GM18519 (cell line): Measurements from ENCODE around the gene SCAMP3.
"Not testable (repeated sequence)": the region's sequence is repeated elsewhere in the genome, so short reads cannot be mapped to it uniquely, and the experiment has no call there.

Experiments used
- ATAC-seq: cut with Tn5 transposase; IDR thresholded peaks from one replicate; pipeline ENCODE4 v1.9.1; 2021; ENCODE audit warnings: mild to moderate bottlenecking, moderate library complexity; ENCODE audit not compliant: unreplicated experiment, low FRiP score

The SCAMP3 gene

GRCh38 chr1:155261852-155262673, at the start of gene SCAMP3:
SCAMP3 (minus strand) TSS chr1:155262360; CDS start chr1:155262151, 209 bp downstream.
- peak; percentile 64 for ATAC-seq

DNA sequence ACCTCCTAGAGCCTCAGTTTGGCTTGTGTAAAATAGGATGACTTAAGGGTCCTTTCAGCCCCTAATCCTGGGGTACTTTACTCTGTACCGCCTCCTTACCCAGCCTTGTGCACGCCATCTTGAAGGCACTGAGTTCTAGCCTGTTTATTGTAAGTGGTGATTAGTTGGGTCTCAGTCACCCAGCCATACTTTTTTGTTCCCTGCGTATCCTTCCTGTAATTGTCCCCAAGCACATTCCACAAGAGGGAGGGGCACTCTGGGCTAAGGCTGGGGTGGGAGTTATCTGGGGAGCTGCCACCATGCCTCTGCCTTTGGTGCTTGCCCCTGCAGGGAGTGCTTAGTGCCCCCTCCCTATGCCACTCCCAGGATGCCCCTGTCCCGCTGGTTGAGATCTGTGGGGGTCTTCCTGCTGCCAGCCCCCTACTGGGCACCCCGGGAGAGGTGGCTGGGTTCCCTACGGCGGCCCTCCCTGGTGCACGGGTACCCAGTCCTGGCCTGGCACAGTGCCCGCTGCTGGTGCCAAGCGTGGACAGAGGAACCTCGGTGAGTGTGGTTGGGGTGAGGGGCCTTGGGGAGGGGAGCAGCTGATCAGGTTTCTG, 47.4 kb upstream of the SCAMP3 start:
- no peak for ATAC-seq

DNA sequence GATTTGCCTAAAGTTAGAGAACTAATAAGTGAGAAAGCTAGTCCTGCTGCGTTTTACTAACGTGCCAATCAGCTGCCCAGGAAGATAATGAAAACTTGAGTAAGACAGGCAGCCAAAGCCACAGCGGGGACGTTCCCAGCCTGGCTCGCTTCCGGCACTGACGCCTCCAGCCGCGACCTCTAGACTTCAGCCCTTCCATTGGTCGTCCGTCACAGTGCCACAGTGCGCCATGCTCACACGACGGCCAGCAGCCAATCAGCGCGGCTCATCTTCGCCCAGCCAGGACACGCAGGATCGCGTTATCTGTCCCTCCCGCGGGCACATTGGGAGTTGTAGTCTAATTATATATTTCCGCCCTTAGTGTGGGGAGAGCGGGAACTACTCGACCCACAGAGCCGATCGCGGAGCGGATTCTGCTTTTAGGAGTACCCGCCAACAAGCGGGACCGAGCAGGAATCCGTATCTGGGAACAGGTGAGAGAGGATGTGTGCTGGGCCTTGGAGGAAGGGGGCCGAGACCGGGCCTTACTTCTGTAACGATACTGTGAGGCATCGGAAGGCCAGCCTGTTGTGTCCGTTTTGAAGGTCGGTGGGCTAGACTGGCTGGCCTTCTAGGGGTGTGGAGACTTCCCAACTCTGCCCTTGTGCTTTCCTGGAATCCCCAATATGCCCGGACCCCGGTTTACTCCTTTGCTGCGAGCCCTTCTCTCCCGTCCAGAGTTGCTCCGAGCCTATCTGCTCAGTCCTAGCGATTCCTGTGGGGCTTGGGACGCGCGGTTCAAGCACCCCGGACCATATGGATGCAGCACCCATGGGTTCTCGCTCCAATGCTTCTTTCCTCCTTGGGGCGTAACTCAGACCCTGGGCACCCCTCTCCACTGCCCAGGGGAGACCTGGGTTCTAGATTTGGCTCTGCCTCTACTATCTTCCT, 46.6 kb upstream of the SCAMP3 start, which contains the start of gene FDPS:
FDPS (plus strand) TSS at position 374 of the 930 bp plus-strand sequence. CDS start 924 bp downstream, outside the sequence.
- ATAC-seq = peak; percentile 76

- ATAC-seq = no peak
These were observed 45.1 kb upstream of the SCAMP3 start for GRCh38 chr1:155307247-155307740.

DNA sequence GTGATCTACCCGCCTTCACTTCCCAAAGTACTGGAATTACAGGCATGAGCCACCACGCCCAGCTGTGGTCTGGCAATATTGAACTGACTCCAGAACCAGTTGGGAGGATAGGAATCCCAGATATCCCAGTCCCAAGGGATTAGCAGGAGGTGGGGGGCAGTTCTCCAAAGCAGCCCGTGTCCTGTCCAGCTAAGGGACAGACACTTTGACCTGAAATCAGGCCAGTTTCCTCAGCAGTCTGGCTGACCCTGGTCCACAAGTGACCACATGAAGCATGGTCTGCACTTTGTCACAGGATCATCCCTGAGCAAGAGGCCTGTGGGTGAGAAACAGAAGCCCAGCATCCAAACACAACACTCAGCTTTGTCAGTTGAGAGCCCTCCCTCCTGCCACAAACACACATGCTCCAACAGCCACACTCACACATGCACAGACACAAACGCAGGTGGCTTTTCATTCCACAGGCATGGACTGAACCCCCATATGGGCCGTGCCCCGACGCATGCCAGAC, 43.8 kb upstream of the SCAMP3 start:
- no peak for ATAC-seq

- no peak for ATAC-seq
These were observed 42.5 kb upstream of the SCAMP3 start for GRCh38 chr1:155304558-155305063.

DNA sequence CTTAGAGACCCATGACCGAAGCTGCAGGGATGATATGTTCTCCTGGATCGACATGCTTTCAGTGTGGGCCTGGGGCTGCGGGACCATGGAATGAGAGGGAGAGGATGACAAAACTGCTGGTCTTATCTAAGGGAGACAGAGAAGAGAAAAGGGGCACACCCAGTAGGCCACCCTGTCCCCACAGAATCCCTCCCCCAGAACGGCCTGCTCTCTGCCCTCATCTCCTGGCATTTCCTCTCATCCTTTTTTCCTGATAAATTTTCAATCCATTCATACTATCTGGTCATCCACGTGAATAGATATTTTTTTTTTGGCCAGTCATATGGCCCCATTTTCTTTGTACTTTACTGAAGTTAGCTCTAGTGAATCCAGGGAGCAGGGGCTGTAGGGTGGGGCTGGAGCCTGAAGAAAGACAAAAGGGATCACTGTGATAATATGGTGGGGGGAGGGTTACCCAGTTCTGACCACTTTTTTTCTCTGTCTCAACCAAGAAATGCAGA, 39.2 kb upstream of the SCAMP3 start, which contains the start of gene PKLR:
PKLR (minus strand) TSS at position 97 of the 500 bp plus-strand sequence; CDS start at position 54, 43 bp downstream.
- no peak for ATAC-seq

DNA sequence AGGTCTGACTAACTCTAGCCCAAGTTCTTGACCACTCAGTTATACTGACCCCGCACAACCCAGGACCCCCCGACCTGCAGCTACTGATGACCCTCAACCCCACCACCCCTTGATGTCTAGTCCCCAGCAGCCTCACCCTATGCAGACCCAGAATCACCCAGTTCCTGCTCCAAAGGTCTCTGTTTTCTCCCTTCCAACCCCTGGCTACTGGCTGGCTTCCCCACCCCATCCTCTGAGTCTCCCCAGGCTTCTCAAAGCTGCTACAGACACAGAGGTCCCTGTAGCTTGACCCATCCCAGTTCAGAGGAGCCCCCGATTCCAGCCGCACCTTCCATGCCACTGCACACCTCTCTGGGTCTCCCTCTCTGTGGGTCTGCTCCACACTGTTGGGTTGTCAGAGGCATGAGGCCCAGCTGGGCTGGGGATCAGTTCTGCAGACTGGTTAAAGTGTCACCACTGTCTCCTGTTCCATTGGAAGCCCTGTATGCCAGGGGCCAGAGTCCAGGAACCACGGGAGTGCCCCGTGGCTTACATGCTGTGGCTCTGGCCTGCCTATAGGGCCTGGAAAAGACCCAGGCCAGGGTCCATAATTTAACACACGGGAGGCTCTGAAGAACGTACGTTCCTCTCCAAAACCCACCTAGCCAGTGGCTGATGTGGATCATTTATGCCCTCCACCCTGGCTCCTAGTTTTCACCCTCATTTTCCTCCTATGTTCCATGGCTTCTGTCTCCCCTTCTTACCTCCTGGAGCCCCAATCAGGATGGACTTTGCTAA, 38.6 kb upstream of the SCAMP3 start:
- no peak for ATAC-seq

DNA sequence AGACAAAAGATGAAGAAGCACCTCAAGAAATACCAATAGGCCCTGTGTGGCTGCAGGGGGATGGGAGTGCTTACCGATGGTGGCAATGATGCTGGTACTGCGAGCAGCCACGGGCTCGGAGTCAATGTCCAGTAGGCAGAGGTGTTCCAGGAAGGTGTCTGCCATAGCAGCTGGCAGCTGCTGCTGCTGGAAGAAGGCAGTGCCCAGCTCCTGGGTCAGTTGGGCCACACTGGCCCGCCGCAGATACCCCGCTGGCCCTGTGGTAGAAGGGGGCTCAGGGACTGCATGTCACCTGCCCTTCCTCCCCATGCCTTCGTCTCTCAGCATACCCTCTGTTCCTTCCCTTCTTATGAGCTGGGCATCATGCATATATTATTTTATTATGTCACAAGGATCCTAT, 37.9 kb upstream of the SCAMP3 start:
- ATAC-seq = no peak

DNA sequence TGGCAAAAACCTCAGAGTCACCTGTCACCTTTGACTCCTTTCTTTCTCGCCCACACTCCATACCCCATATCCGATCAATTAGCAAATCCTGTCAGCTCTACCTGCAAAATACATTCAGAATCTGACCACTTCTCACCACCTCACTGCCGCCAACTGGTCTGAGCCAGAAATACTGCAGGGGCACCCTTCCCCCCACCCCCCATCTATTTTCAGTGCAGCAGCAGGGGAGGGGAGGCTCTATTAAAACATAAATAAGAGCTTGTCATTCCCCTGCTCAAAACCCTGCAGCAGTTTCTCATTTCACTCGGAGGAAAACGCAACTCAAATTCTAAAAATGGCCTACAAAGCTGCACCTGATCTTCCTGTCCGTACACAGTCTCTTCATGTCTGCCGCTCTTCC, 35.2 kb upstream of the SCAMP3 start:
- ATAC-seq = no peak

GRCh38 chr1:155296661-155297060, 34.5 kb upstream of the SCAMP3 start:
- no peak for ATAC-seq

DNA sequence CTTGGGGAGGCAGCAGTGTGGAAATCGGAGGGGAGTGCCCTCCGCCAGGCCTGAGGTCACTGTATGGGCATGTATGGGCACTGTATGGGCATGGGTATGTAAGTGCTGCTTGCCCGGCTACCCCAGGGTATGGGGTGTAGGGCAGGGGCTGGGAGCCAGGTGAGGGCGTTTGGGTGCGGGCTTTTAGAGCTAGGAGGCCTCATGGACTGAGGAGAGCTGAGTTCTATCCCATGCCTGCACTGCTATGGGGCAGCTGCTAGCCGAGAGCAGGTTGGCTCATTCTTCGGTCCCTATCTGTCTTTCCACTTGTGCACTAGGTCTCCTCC, 33.7 kb upstream of the SCAMP3 start:
- no peak for ATAC-seq

DNA sequence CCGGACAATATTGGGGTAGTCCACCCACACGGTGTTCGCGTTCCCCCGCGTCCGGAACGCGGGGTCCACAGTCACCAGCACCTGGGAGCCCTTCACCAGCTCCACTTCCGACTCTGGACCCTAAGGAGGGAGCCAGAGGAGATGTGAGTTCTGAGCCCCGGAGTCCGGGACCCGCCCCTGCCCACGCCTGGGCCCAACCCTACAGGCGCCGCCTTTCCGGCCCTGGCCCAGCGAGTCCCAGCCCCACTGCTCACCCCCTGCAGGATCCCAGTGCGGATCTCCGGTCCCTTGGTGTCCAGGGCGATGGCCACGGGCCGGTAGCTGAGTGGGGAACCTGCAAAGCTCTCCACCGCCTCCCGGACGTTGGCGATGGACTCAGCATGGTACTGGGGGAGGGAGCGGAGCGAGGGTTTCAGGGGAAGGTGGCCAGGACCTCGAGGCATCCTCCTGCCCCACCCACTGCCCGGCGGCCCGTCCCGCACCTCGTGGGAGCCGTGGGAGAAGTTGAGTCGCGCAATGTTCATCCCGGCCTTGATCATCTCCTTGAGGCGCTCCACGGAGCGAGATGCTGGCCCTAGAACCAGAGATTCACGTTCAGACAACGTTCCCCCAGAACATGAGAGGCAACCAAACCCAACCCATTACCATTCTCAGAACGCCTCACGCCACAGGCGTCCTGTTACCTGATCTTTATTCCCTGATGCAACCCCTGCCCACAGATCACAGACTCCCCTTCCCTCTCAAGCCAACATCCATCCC, 33.2 kb upstream of the SCAMP3 start:
- no peak for ATAC-seq

DNA sequence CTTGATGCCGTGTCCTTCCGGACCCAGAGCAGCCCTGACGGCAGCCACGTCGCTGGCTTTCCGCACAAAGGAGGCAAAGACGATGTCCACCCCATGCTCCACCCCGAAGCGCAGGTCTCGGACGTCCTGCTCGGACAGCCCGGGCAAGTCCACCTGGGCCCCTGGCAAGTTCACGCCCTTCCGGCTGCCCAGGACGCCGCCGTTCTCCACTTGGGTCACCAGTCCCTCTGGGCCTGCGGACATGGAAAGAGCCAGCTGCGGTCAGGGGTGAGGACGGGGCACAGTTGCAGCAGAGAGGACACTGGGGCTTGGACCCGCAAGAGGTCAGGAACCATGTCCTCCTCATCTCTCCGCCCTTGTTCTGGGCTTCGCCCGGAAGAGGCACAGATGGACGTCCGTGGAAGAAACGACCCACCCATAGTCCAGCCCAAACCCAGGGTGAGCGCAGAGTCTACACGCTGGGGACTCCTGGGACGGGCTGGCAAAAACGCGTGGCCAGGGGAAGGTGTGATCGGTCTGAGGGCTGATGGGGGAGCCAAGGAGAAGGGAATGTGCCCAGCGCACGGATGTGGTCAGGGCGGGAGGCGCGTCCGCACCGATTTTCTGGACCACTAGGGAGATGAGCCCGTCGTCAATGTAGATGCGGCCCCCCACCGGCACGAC, 32.5 kb upstream of the SCAMP3 start:
- no peak for ATAC-seq

- ATAC-seq = no peak
These were observed 31.1 kb upstream of the SCAMP3 start for GRCh38 chr1:155293086-155293749.

DNA sequence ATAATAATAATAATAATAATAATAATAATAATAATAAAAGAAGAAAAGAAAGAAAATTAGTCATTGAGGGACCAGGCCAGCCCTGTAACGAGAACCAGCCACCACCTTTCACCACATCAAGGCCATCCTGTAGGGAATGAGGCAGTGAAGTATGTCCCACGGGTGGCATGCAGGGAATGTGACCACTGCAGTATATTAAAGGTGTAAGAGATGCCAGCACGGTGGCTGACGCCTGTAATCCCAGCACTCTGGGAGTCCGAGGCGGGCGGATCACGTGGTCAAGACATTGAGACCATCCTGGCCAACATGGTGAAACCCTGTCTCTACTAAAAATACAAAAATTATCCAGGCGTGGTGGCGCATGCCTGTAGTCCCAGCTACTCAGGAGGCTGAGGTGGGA, 28.8 kb upstream of the SCAMP3 start:
- ATAC-seq = not testable (repeated sequence)

DNA sequence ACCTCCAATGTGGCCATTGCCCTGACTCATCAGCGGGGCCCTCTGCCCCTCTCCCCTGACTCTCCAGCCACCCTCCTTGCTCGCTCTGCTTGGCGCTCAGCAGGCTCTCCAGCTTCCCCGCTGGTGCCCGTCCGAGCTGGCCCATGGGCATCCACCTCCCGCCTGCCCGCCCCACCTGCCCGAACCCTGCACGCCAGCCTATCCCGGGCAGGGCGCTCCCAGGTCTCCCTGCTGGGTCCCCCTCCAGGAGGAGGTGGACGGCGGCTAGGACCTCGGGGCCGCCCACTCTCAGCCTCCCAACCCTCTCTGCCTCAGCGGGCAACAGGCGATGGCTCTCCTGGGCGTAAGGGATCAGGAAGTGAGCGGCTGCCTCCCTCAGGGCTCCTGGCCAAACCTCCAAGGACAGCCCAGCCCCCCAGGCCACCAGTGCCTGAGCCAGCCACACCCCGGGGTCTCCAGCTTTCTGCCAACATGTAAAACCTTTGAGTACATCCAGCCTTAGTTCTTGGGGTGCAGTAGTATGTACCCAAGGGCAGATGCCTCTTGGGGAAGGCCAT, 25.9 kb upstream of the SCAMP3 start:
- ATAC-seq = no peak
